Measurements from ENCODE around the gene PIK3R5. TPM values are rescaled to one million over a fixed set of nuclear protein-coding genes. Genes with fewer than 3 reads are reported as not detected.

PIK3R5 gene
- total and polyA plus RNA-seq, 2 donors (not counting 3 experiments of a cell fraction or from before 2014, with no cell fraction given): not detected

GRCh38 chr17:8900207-8900606 lies 65.3 kb downstream of the PIK3R5 start:
- ChIA-PET CTCF (interaction anchor here (0.8 to 1.4 kb wide), 3 partner anchors 11 to 155 kb away, joined by 3 to 4 read pairs (median 3); no protein-coding TSS in a partner anchor), POLR2A (no interaction called here)
- no peak overlapping the region for H3K9ac ChIP-seq (replicated peaks; ENCODE audit: extremely low read depth, insufficient read depth, low read length)
- no peaks in the 10 kb centered on the region for H3K27me3 ChIP-seq (ENCODE audit: control insufficient read depth in 2 of 2, insufficient read depth in 2 of 2, low read length in 2 of 2)
- BruUV-seq (replicated peaks): no TSS peak
- DNase-seq (ENCODE audit: low read depth, low spot score): no peak
- H3K9me1 ChIP-seq (replicated peaks; ENCODE audit: control insufficient read depth, extremely low read depth, insufficient read depth, low read length): no peaks in the 10 kb centered on the region
- no peaks in the 10 kb centered on the region for H3K4me1 ChIP-seq (ENCODE audit: control insufficient read depth, extremely low read depth, insufficient read depth, low read length)
- no peaks in the 10 kb centered on the region for H4K20me1 ChIP-seq (replicated peaks; ENCODE audit: control insufficient read depth, extremely low read depth, insufficient read depth, low read length)
- FAIRE-seq: no peak
- H2AFZ ChIP-seq (ENCODE audit: low read depth, low read length): no peak overlapping the region
- TF ChIP-seq MYC (IDR thresholded peaks at IDR 0.05; ENCODE audit: low read depth, low read length) (no peak), CTCF (IDR thresholded peaks at IDR 0.05; ENCODE audit: extremely low read depth in 1 of 2, insufficient read depth in 1 of 2, low read depth in 1 of 2, low read length in 2 of 2) (no peak), MAX (IDR thresholded peaks at IDR 0.05; ENCODE audit: insufficient read depth, insufficient read length) (no peak), POLR2A (IDR thresholded peaks at IDR 0.05; ENCODE audit: low read depth, low read length) (no peak), EZH2 (IDR thresholded peaks at IDR 0.05; ENCODE audit: borderline replicate concordance, low read depth, low read length, severe bottlenecking) (no peak), GATA2 (IDR thresholded peaks at IDR 0.05; ENCODE audit: insufficient read depth, insufficient read length, low read depth, low read length) (no peak)
- no peaks in the 10 kb centered on the region for H3K9me3 ChIP-seq (replicated peaks; ENCODE audit: control insufficient read depth, insufficient read depth, low read length)
- no peaks in the 10 kb centered on the region for H3K79me2 ChIP-seq (ENCODE audit: control insufficient read depth, insufficient read depth, low read length)
- intact Hi-C loops (cut with micrococcal nuclease): no loop called here
- H3K27ac ChIP-seq (ENCODE audit: insufficient read depth, low read depth, low read length): no peak overlapping the region
- dilution Hi-C loops (cut with MboI; ENCODE audit: extremely low pct_ligation_motif_present, low sequenced_read_pairs): no loop called here
- no peak overlapping the region for H3K4me3 ChIP-seq (replicated peaks in 1 of 3; ENCODE audit: insufficient read depth in 1 of 3, low read depth in 1 of 3, low read length in 3 of 3)
- H3K4me2 ChIP-seq (ENCODE audit: insufficient read depth, low read length): no peak overlapping the region
- H3K36me3 ChIP-seq (ENCODE audit: control insufficient read depth in 2 of 2, extremely low read depth in 1 of 2, insufficient read depth in 2 of 2, low read length in 2 of 2): no peaks in the 10 kb centered on the region

- H3K9me1 ChIP-seq (replicated peaks; ENCODE audit: control insufficient read depth, extremely low read depth, insufficient read depth, low read length): no peaks in the 10 kb centered on the region
- H3K27ac ChIP-seq (ENCODE audit: insufficient read depth, low read depth, low read length): no peak overlapping the region
- POLR2A ChIA-PET: no interaction called here
- dilution Hi-C loops (cut with MboI; ENCODE audit: extremely low pct_ligation_motif_present, low sequenced_read_pairs) (no loop called here), intact Hi-C loops (cut with micrococcal nuclease) (loop anchor here (10.0 kb wide), 1 partner anchor 626 kb away; no protein-coding TSS in a partner anchor)
- no peaks in the 10 kb centered on the region for H3K9me3 ChIP-seq (replicated peaks; ENCODE audit: control insufficient read depth, insufficient read depth, low read length)
- CTCF ChIA-PET: no interaction called here
- no peaks in the 10 kb centered on the region for H4K20me1 ChIP-seq (replicated peaks; ENCODE audit: control insufficient read depth, extremely low read depth, insufficient read depth, low read length)
- no peak overlapping the region for H3K4me2 ChIP-seq (ENCODE audit: insufficient read depth, low read length)
- no peak overlapping the region for H3K9ac ChIP-seq (replicated peaks; ENCODE audit: extremely low read depth, insufficient read depth, low read length)
- no peak for DNase-seq (ENCODE audit: low read depth, low spot score)
- no TSS peak for BruUV-seq (replicated peaks)
- no peak for TF ChIP-seq GATA2 (IDR thresholded peaks at IDR 0.05; ENCODE audit: insufficient read depth, insufficient read length, low read depth, low read length)
- no peak for TF ChIP-seq CTCF (IDR thresholded peaks at IDR 0.05; ENCODE audit: extremely low read depth in 1 of 2, insufficient read depth in 1 of 2, low read depth in 1 of 2, low read length in 2 of 2)
- no peak for TF ChIP-seq MYC (IDR thresholded peaks at IDR 0.05; ENCODE audit: low read depth, low read length)
- no peak for TF ChIP-seq JUN (IDR thresholded peaks at IDR 0.05; ENCODE audit: borderline replicate concordance, insufficient read depth, insufficient read length, low read depth)
- no peak for TF ChIP-seq POLR2A (IDR thresholded peaks at IDR 0.05; ENCODE audit: low read depth, low read length)
- no peak for TF ChIP-seq FOS (IDR thresholded peaks at IDR 0.05; ENCODE audit: borderline replicate concordance, insufficient read depth, low read length)
- no peak for TF ChIP-seq EZH2 (IDR thresholded peaks at IDR 0.05; ENCODE audit: borderline replicate concordance, low read depth, low read length, severe bottlenecking)
- H2AFZ ChIP-seq (ENCODE audit: low read depth, low read length): no peak overlapping the region
- no peaks in the 10 kb centered on the region for H3K4me1 ChIP-seq (ENCODE audit: control insufficient read depth, extremely low read depth, insufficient read depth, low read length)
- FAIRE-seq: no peak
- H3K79me2 ChIP-seq (ENCODE audit: control insufficient read depth, insufficient read depth, low read length): no peaks in the 10 kb centered on the region
- no peak overlapping the region for H3K4me3 ChIP-seq (replicated peaks in 1 of 3; ENCODE audit: insufficient read depth in 1 of 3, low read depth in 1 of 3, low read length in 3 of 3)
- H3K36me3 ChIP-seq (ENCODE audit: control insufficient read depth in 2 of 2, extremely low read depth in 1 of 2, insufficient read depth in 2 of 2, low read length in 2 of 2): no peaks in the 10 kb centered on the region
- no peaks in the 10 kb centered on the region for H3K27me3 ChIP-seq (ENCODE audit: control insufficient read depth in 2 of 2, insufficient read depth in 2 of 2, low read length in 2 of 2)
Observed at GRCh38 chr17:8898636-8899035, 66.9 kb downstream of the PIK3R5 start.

Measured in endothelial cell of umbilical vein (primary cell).